HFFc6 (cell line): Measurements from ENCODE around the gene MSH5. TPM values are rescaled to one million over a fixed set of nuclear protein-coding genes. Genes with fewer than 3 reads are reported as not detected.

Experiments used
- DNase-seq: peaks from one replicate; pipeline ENCODE4 v3.0.0-alpha.2; 2018
- H3K27ac Mint-ChIP-seq: 2 replicates; pipeline ENCODE4 v1.8.0; 2020; ENCODE audit warnings: mild to moderate bottlenecking, mixed read lengths
- H3K27me3 Mint-ChIP-seq: 2 replicates; pipeline ENCODE4 v1.8.0; 2021; ENCODE audit warnings: mild to moderate bottlenecking, moderate library complexity, mixed read lengths; ENCODE audit not compliant: insufficient read depth
- H3K36me3 Mint-ChIP-seq: 2 replicates; pipeline ENCODE4 v1.8.0; 2021; ENCODE audit warnings: low read depth, mixed read lengths
- H3K4me1 Mint-ChIP-seq: 2 replicates; pipeline ENCODE4 v1.8.0; 2020; ENCODE audit warnings: low read depth, mixed read lengths
- H3K4me3 Mint-ChIP-seq: 2 replicates; pipeline ENCODE4 v1.8.0; 2020; ENCODE audit warnings: mild to moderate bottlenecking, moderate library complexity, mixed read lengths
- H3K9me3 Mint-ChIP-seq: 2 replicates; pipeline ENCODE4 v1.8.0; 2020; ENCODE audit warnings: mild to moderate bottlenecking, mixed read lengths
- CTCF ChIP-seq: fragments of 200-600 bp; sonication (generic); IDR thresholded peaks from 2 replicates; pipeline ENCODE4 v1.5.0; 2021; ENCODE audit warnings: antibody characterized with exemption, mild to moderate bottlenecking
- total RNA-seq, 6 experiments: library from RNA; stranded (reverse); fragmentation: NEBNext Ultra II Directional; extraction: Animal tissue kit (Norgen Biotek cat#: 25700); gene quantifications; 2 replicates in 1 of 6; 3 replicates in 5 of 6; pipeline ENCODE4 v1.2.3, GENCODE V29; 2021

The MSH5 gene
- total RNA-seq, 6 experiments from 2014 or later = 7.4 to 14.8 (median 12.6) TPM

GRCh38 chr6:31728767-31729514, 10.9 kb upstream of the MSH5 start, which contains the start of gene DDAH2:
Gene DDAH2, minus strand, starts transcription at chr6:31729299. Its CDS starts 138 bp downstream, at chr6:31729161.
- H3K27me3 Mint-ChIP-seq = peaks cover 4% of the 10 kb centered on the region
- H3K4me3 Mint-ChIP-seq = peak within 1 kb of the TSS; percentile 93
- no peak; the same call in 1 of the 2 replicates for TF ChIP-seq CTCF
- peak within 1 kb of the TSS; percentile 94 for H3K27ac Mint-ChIP-seq
- no peaks in the 10 kb centered on the region for H3K9me3 Mint-ChIP-seq
- peaks cover 46% of the 10 kb centered on the region for H3K4me1 Mint-ChIP-seq
- peaks cover 34% of the 10 kb centered on the region for H3K36me3 Mint-ChIP-seq
- no peak for DNase-seq

- Mint-ChIP-seq H3K4me1 (peaks cover 51% of the 10 kb centered on the region), H3K27me3 (peaks cover 4% of the 10 kb centered on the region), H3K9me3 (no peaks in the 10 kb centered on the region), H3K4me3 (peak overlapping the region; percentile 93), H3K36me3 (peaks cover 40% of the 10 kb centered on the region), H3K27ac (peak overlapping the region; percentile 94)
- peak; percentile 75; the same call in 1 of the 2 replicates for TF ChIP-seq CTCF
- DNase-seq = peak; percentile 85
These were observed 10.3 kb upstream of the MSH5 start for GRCh38 chr6:31729515-31729978.

DNA sequence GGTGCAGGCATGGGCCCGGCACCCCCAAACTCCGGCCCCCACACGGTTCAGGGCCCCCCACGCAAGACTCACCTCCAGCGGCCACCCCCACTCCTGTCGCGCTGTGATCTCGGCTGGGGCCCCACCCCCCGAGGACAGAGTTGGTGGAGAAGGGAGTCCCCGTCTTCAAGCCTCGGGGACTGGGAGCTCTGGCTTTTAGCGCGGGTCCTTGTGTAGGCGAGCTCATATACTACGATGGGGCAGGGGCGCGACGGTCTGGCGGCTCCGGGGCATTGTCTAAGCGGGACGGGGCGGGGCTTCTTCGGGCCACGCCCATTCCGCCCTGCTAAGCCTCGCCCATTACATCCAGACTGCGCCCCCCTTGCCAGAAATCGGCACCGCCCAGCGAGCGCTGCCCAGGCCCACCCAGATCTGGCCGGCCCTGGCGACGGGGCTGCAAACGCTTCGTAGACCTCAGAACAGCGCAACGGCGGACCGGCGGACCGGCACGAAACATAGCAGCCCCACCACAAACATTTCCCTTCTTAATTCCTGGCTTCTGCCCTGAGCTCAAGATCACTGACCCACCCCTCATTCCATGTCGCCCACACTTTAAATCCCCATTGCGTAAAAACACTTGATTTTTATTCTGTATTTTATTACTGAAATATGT, 9.7 kb upstream of the MSH5 start:
- peak; percentile 10; the same call in 1 of the 2 replicates for TF ChIP-seq CTCF
- H3K27me3 Mint-ChIP-seq = peaks cover 4% of the 10 kb centered on the region
- H3K9me3 Mint-ChIP-seq = no peaks in the 10 kb centered on the region
- peak; percentile 80 for DNase-seq
- peaks cover 45% of the 10 kb centered on the region for H3K36me3 Mint-ChIP-seq
- peak overlapping the region; percentile 94 for H3K27ac Mint-ChIP-seq
- peak overlapping the region; percentile 93 for H3K4me3 Mint-ChIP-seq
- H3K4me1 Mint-ChIP-seq = peaks cover 51% of the 10 kb centered on the region

GRCh38 chr6:31730631-31731086, 9.1 kb upstream of the MSH5 start:
- H3K36me3 Mint-ChIP-seq = peaks cover 51% of the 10 kb centered on the region
- no peaks in the 10 kb centered on the region for H3K9me3 Mint-ChIP-seq
- peak overlapping the region; percentile 94 for H3K27ac Mint-ChIP-seq
- TF ChIP-seq CTCF = no peak
- peaks cover 51% of the 10 kb centered on the region for H3K4me1 Mint-ChIP-seq
- no peak for DNase-seq
- H3K27me3 Mint-ChIP-seq = peaks cover 2% of the 10 kb centered on the region
- H3K4me3 Mint-ChIP-seq = peak overlapping the region; percentile 93

- Mint-ChIP-seq H3K36me3 (peaks cover 51% of the 10 kb centered on the region), H3K27me3 (peaks cover 2% of the 10 kb centered on the region), H3K9me3 (no peaks in the 10 kb centered on the region), H3K4me1 (peaks cover 58% of the 10 kb centered on the region), H3K4me3 (no peak overlapping the region; the same call in 1 of the 2 replicates), H3K27ac (peak overlapping the region; percentile 42)
- no peak for TF ChIP-seq CTCF
- DNase-seq = no peak
These were observed 7.8 kb upstream of the MSH5 start for GRCh38 chr6:31732029-31732428.
